ENCODE measurements around the gene SPECC1.

DNA sequence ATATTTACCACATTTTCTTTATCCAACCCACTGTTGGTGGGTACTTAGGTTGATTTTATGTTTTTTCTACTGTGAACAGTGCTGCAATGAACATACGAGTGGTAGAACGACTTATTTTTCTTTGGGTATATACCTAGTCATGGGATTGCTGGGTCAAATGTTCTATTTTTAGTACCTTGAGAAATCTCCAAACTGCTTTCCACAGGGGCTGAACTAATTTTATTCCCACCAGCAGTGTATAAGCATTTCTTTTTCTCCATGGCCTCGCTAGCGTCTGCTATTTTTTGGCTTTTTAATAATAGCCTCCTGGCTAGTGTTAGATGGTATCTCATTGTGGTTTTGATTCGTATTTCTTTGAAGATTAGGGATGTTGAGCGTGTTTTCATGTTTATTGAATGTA is 255.8 kb downstream of the SPECC1 start:
- TF ChIP-seq EZH2 (IDR thresholded peaks at IDR 0.05; ENCODE audit: insufficient read depth, poor library complexity, severe bottlenecking) (no peak), EZH2phosphoT487 (IDR thresholded peaks at IDR 0.05; ENCODE audit: insufficient read depth, low read depth) (no peak)

Measured in GM23248 (cell line).